ENCODE data around the gene RNF44. TPM values are rescaled to one million over a fixed set of nuclear protein-coding genes. Genes with fewer than 3 reads are reported as not detected.

Gene RNF44
- total and polyA plus RNA-seq, 2 of the 13 experiments (the other 11 are each of a cell fraction or from before 2014, with no cell fraction given), result 9.2 to 16.8 TPM

GRCh38 chr5:176557846-176558245 lies 20.6 kb upstream of the RNF44 start:
- Histone ChIP-seq H3K27me3 (ENCODE audit: control insufficient read depth in 1 of 2, insufficient read depth in 2 of 2, low read length in 2 of 2) (no peaks in the 10 kb centered on the region), H3K27ac (ENCODE audit: extremely low read length, insufficient read depth, low read length) (no peak overlapping the region), H3K4me3 (replicated peaks in 1 of 3; ENCODE audit: insufficient read depth in 1 of 3, low read depth in 2 of 3, low read length in 3 of 3) (no peak overlapping the region), H3K36me3 (replicated peaks in 1 of 2; ENCODE audit: control insufficient read depth in 1 of 2, insufficient read depth in 2 of 2, low read length in 2 of 2) (no peaks in the 10 kb centered on the region), H2AFZ (ENCODE audit: low read length) (no peak overlapping the region), H3K4me1 (ENCODE audit: insufficient read depth, low read length) (peaks cover 4% of the 10 kb centered on the region; the same call in 1 of the 2 replicates), H3K79me2 (ENCODE audit: insufficient read depth, low read length) (peaks cover 2% of the 10 kb centered on the region), H3K9me3 (ENCODE audit: low read length) (no peaks in the 10 kb centered on the region), H3K4me2 (ENCODE audit: low read depth, low read length) (no peak overlapping the region), H3K9ac (ENCODE audit: insufficient read depth, low read depth, low read length) (no peak overlapping the region), H4K20me1 (ENCODE audit: insufficient read depth, low read length) (no peaks in the 10 kb centered on the region)
- FAIRE-seq (no peak), ATAC-seq (no peak), DNase-seq (ENCODE audit: low spot score) (no peak)
- intact Hi-C loops (cut with micrococcal nuclease; ENCODE audit: unreplicated experiment) (no loop called here), in situ Hi-C loops (cut with HindIII; ENCODE audit: extremely low pct_ligation_motif_present, low pct_unique_long_range_greater_than_20kb) (no loop called here)
- CTCF ChIA-PET (ENCODE audit: low intra/inter-chr PET ratio, low total read pairs), result no interaction called here
- 98% methylated on average over 13 of the region's 13 CpGs for WGBS (ENCODE audit: low lambda C conversion rate)
- POLR2A ChIA-PET, result interaction anchor here (2.3 kb wide), 1 partner anchor 9 kb away, joined by 9 read pairs; the partner anchor contains the start of gene CDHR2
- BruUV-seq (replicated peaks), result no TSS peak
- TF ChIP-seq HNF4A (CRISPR knock-in tag; IDR thresholded peaks at IDR 0.05) (no peak), SALL2 (CRISPR knock-in tag; IDR thresholded peaks at IDR 0.05) (no peak), ZNF460 (CRISPR knock-in tag; IDR thresholded peaks at IDR 0.05; ENCODE audit: borderline replicate concordance) (no peak), ZNF552 (CRISPR knock-in tag; IDR thresholded peaks at IDR 0.05; ENCODE audit: borderline replicate concordance) (no peak), DBP (CRISPR knock-in tag; IDR thresholded peaks at IDR 0.05; ENCODE audit: not compliant biosample characterization) (no peak), AKAP8 (CRISPR knock-in tag; IDR thresholded peaks at IDR 0.05) (no peak), CBFB (CRISPR knock-in tag; IDR thresholded peaks at IDR 0.05) (no peak), TRAFD1 (CRISPR knock-in tag; IDR thresholded peaks at IDR 0.05; ENCODE audit: borderline replicate concordance) (no peak)

Measured in HepG2 (cell line).